Stomach (tissue), 4 donors: ENCODE results near the gene AATF.

Experiments
- EP300 ChIP-seq: sonication (generic); formaldehyde crosslinking; IDR thresholded peaks from one replicate; pipeline ENCODE4 v1.6.1; 2017; ENCODE audit warnings: antibody characterized with exemption
- POLR2A ChIP-seq, 4 donors: fragments of 450-650 bp; IDR thresholded peaks; one replicate each; pipeline ENCODE4 v1.6.1; 2016; ENCODE audit warnings: antibody characterized with exemption in 4 of 4, control low read depth in 2 of 4, mild to moderate bottlenecking in 1 of 4, moderate library complexity in 1 of 4
- POLR2AphosphoS5 ChIP-seq, 3 donors: sonication (generic); formaldehyde crosslinking; IDR thresholded peaks; one replicate each; pipeline ENCODE4 v1.6.1; 2016; ENCODE audit warnings: antibody characterized with exemption in 3 of 3
- TF ChIP-seq, protein P1 (sequence below), 7 experiments: fragments of 450-650 bp in 4 of 7; fragments of 200-600 bp in 3 of 7; sonication (generic) in 3 of 7; IDR thresholded peaks; one replicate each; pipeline ENCODE4 v1.5.1; 2016 to 2019; ENCODE audit warnings: antibody characterized with exemption in 7 of 7, control low read depth in 2 of 7, mild to moderate bottlenecking in 1 of 7

DNA sequence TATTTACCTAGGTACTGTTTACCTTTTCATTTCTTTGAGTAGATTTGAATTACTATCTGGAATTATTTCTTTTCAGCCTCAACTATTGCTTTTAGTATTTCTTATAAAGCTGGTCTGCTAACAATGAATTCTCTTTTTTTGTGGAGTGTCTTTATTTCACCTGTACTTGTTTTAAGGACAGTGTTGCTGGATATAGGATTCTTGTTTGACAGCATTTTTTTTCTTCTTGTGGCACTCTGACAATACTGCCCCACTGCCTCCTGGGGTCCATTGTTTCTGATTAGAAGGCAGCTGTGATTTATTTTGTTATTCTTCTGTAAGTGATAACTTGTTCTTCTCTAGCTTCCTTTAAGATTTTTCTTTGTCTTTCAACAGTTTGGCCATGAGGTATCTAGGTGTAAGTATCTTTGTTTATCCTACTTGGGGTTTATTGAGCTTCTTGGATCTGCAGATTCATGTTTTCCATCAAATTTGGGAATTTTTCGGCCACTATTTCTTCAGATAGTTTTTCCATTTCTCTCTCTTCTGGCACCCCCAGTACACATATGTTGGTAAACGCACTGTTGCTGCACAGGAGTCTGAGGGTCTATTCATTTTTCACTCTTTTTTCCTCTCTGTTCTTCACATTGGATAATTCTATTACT lies 130.4 kb downstream of the AATF start:
- TF ChIP-seq, protein P1, sequence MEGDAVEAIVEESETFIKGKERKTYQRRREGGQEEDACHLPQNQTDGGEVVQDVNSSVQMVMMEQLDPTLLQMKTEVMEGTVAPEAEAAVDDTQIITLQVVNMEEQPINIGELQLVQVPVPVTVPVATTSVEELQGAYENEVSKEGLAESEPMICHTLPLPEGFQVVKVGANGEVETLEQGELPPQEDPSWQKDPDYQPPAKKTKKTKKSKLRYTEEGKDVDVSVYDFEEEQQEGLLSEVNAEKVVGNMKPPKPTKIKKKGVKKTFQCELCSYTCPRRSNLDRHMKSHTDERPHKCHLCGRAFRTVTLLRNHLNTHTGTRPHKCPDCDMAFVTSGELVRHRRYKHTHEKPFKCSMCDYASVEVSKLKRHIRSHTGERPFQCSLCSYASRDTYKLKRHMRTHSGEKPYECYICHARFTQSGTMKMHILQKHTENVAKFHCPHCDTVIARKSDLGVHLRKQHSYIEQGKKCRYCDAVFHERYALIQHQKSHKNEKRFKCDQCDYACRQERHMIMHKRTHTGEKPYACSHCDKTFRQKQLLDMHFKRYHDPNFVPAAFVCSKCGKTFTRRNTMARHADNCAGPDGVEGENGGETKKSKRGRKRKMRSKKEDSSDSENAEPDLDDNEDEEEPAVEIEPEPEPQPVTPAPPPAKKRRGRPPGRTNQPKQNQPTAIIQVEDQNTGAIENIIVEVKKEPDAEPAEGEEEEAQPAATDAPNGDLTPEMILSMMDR (IDR thresholded peaks at IDR 0.05): no peak
- no peak for TF ChIP-seq POLR2A (IDR thresholded peaks at IDR 0.05)
- TF ChIP-seq EP300: no peak
- TF ChIP-seq POLR2AphosphoS5 (IDR thresholded peaks at IDR 0.05): no peak
